SK-N-SH treated with all-trans-retinoic acid at 6 μM for 48 hours (cell line): ENCODE data around the gene ING3.

Experiments used
- ATAC-seq: fragments of 200-7000 bp; cut with Tn5 transposase; 3 replicates; pipeline ENCODE4 v1.9.1; 2020; ENCODE audit warnings: mild to moderate bottlenecking, moderate library complexity
- ARNTL ChIP-seq: fragments of 450-650 bp; formaldehyde crosslinking; IDR thresholded peaks from 2 replicates; pipeline ENCODE4 v1.5.0; 2020; ENCODE audit warnings: low read depth, mild to moderate bottlenecking, moderate library complexity, borderline replicate concordance
- BACH2 ChIP-seq: fragments of 250-450 bp; sonication (Bioruptor Pico); IDR thresholded peaks from 2 replicates; pipeline ENCODE4 v1.9.0; 2021; ENCODE audit warnings: mild to moderate bottlenecking, borderline replicate concordance
- CSDC2 ChIP-seq: fragments of 250-450 bp; sonication (Bioruptor Pico); IDR thresholded peaks from 2 replicates; pipeline ENCODE4 v1.5.0; 2020; ENCODE audit warnings: mild to moderate bottlenecking, moderate library complexity
- ESRRG ChIP-seq: fragments of 250-450 bp; sonication (Bioruptor Pico); IDR thresholded peaks from 2 replicates; pipeline ENCODE4 v1.6.1; 2021; ENCODE audit warnings: mild to moderate bottlenecking
- GLIS3 ChIP-seq: fragments of 250-450 bp; sonication (Bioruptor Pico); IDR thresholded peaks from 2 replicates; pipeline ENCODE4 v1.5.0; 2020; ENCODE audit warnings: mild to moderate bottlenecking, moderate library complexity
- ISL1 ChIP-seq: fragments of 250-450 bp; sonication (Bioruptor Pico); IDR thresholded peaks from 2 replicates; pipeline ENCODE4 v2.1.2; 2022; ENCODE audit warnings: mild to moderate bottlenecking, moderate library complexity
- OSR1 ChIP-seq: fragments of 250-450 bp; sonication (Bioruptor Pico); IDR thresholded peaks from 2 replicates; pipeline ENCODE4 v1.8.0; 2022; ENCODE audit warnings: moderate library complexity, mild to moderate bottlenecking, inconsistent platforms
- PPARA ChIP-seq: fragments of 250-450 bp; sonication (Bioruptor Pico); IDR thresholded peaks from 2 replicates; pipeline ENCODE4 v1.5.0; 2020; ENCODE audit warnings: mild to moderate bottlenecking, borderline replicate concordance
- RARB ChIP-seq: fragments of 250-450 bp; sonication (Bioruptor Pico); IDR thresholded peaks from 2 replicates; pipeline ENCODE4 v1.8.0; 2021; ENCODE audit warnings: mild to moderate bottlenecking, moderate library complexity
- SNAI2 ChIP-seq: fragments of 250-450 bp; sonication (Bioruptor Pico); IDR thresholded peaks from 2 replicates; pipeline ENCODE4 v1.5.0; 2020; ENCODE audit warnings: mild to moderate bottlenecking, moderate library complexity
- TOX ChIP-seq: fragments of 250-450 bp; sonication (Bioruptor Pico); IDR thresholded peaks from 2 replicates; pipeline ENCODE4 v1.8.0; 2021; ENCODE audit warnings: mild to moderate bottlenecking, moderate library complexity, borderline replicate concordance
- TSHZ2 ChIP-seq: fragments of 250-450 bp; sonication (Bioruptor Pico); IDR thresholded peaks from 2 replicates; pipeline ENCODE4 v1.5.0; 2020; ENCODE audit warnings: mild to moderate bottlenecking, moderate library complexity
- ZC3H10 ChIP-seq: fragments of 250-450 bp; sonication (Bioruptor Pico); IDR thresholded peaks from 2 replicates; pipeline ENCODE4 v1.5.1; 2021; ENCODE audit warnings: mild to moderate bottlenecking, moderate library complexity
- ZFP3 ChIP-seq: fragments of 250-450 bp; sonication (Bioruptor Pico); IDR thresholded peaks from 2 replicates; pipeline ENCODE4 v1.5.0; 2020; ENCODE audit warnings: mild to moderate bottlenecking, moderate library complexity
- ZNF565 ChIP-seq: fragments of 450-650 bp; formaldehyde crosslinking; conservative IDR thresholded peaks from 2 replicates; pipeline ENCODE4 v1.5.0; 2020; ENCODE audit warnings: low read depth, mild to moderate bottlenecking, moderate library complexity
- ZNF70 ChIP-seq: fragments of 450-650 bp; formaldehyde crosslinking; IDR thresholded peaks from 2 replicates; pipeline ENCODE4 v1.5.0; 2020; ENCODE audit warnings: mild to moderate bottlenecking, moderate library complexity
- ZNF8 ChIP-seq: fragments of 450-650 bp; formaldehyde crosslinking; IDR thresholded peaks from 2 replicates; pipeline ENCODE4 v1.5.0; 2020; ENCODE audit warnings: mild to moderate bottlenecking, moderate library complexity
- TF ChIP-seq, protein P1 (sequence below): fragments of 250-450 bp; sonication (Bioruptor Pico); IDR thresholded peaks from 2 replicates; pipeline ENCODE4 v1.8.0; 2021; ENCODE audit warnings: low read depth, mild to moderate bottlenecking, moderate library complexity, borderline replicate concordance
- TF ChIP-seq, protein P2 (sequence below): fragments of 250-450 bp; sonication (Bioruptor Pico); IDR thresholded peaks from 2 replicates; pipeline ENCODE4 v1.5.1; 2020; ENCODE audit warnings: low read depth, mild to moderate bottlenecking, moderate library complexity

The ING3 gene

DNA sequence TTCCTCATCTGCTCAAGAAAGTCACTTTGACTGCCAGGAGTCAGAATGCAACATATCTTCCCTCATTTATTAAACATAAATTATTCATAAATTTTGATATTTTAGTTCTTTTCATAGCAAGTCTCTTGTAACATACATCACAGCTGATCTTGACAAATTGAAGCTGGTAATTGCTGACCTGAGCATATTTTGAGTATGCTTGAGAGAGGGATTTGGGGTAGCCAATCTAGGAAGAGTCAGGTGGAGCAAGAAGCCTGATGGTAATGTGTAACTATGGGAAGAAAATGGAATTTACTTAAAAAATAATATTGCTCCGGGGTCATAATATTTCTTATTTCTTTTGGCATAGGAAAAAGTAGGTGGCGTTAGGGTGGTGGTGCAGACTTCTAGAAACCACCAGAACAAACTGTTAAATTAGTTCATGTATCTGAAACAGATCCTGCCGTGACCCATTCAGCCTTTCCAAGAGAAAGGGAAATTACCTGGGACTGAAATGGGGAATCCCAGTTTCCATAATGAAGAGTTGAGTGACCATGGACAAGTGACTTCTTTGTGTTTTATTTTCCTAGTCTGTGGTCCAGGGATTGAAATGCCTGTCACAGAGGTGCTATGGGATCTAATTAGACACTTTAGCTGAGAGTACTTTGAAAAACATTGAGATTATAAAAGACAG lies 50.8 kb downstream of the ING3 start (continued):
- TF ChIP-seq, protein P1, sequence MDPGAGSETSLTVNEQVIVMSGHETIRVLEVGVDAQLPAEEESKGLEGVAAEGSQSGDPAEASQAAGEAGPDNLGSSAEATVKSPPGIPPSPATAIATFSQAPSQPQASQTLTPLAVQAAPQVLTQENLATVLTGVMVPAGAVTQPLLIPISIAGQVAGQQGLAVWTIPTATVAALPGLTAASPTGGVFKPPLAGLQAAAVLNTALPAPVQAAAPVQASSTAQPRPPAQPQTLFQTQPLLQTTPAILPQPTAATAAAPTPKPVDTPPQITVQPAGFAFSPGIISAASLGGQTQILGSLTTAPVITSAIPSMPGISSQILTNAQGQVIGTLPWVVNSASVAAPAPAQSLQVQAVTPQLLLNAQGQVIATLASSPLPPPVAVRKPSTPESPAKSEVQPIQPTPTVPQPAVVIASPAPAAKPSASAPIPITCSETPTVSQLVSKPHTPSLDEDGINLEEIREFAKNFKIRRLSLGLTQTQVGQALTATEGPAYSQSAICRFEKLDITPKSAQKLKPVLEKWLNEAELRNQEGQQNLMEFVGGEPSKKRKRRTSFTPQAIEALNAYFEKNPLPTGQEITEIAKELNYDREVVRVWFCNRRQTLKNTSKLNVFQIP (CRISPR knock-in tag), result no peak

DNA sequence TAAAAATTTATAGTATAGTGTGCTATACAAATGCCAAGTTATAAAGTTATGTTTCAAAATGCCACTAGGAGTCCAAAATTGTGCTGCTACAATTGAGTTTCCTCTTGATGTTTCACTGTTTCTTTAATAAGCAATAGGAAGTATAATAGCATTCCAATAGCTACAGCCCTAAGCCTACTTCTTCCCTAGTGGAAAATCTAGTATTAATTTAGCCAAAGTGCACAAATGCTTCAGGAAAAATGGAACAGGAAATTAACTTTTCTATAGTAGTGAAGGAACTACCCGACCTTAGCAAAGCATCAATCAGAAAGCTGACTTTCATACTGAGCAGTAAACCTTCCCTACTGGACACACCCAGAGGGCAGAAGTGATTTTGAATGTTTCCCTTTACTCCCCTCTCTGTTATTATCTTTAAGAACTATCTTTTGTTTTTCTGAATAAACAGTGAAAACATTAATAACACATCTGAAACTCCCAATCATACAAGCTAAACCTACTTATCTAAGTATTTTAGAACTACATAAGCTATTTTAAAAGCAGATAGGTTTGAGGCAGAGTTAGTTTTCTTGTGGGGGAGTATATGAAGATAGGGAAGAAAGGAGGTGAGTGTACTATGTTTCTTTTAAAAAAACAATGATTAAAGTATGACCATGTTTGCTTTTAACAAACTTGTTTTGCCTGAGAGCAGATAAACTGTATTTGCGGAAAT lies 51.6 kb downstream of the ING3 start:
- ATAC-seq, result peak; percentile 67

GRCh38 chr7:121002757-121003200 lies 52.2 kb downstream of the ING3 start:
- peak; percentile 64 for ATAC-seq
- TF ChIP-seq, protein P2, sequence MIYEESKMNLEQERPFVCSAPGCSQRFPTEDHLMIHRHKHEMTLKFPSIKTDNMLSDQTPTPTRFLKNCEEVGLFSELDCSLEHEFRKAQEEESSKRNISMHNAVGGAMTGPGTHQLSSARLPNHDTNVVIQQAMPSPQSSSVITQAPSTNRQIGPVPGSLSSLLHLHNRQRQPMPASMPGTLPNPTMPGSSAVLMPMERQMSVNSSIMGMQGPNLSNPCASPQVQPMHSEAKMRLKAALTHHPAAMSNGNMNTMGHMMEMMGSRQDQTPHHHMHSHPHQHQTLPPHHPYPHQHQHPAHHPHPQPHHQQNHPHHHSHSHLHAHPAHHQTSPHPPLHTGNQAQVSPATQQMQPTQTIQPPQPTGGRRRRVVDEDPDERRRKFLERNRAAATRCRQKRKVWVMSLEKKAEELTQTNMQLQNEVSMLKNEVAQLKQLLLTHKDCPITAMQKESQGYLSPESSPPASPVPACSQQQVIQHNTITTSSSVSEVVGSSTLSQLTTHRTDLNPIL (CRISPR knock-in tag), result no peak
- no peak for TF ChIP-seq ZNF70 (CRISPR knock-in tag)
- TF ChIP-seq TSHZ2 (CRISPR knock-in tag), result no peak
- no peak for TF ChIP-seq RARB (CRISPR knock-in tag)
- TF ChIP-seq TOX, result no peak
- no peak for TF ChIP-seq OSR1 (CRISPR knock-in tag)
- no peak for TF ChIP-seq ZNF565 (CRISPR knock-in tag)
- TF ChIP-seq, protein P1 (CRISPR knock-in tag), result no peak
- TF ChIP-seq ZFP3 (CRISPR knock-in tag), result no peak
- TF ChIP-seq ISL1, result no peak
- TF ChIP-seq CSDC2 (CRISPR knock-in tag), result no peak
- no peak for TF ChIP-seq PPARA (CRISPR knock-in tag)
- no peak for TF ChIP-seq BACH2 (CRISPR knock-in tag)
- no peak for TF ChIP-seq SNAI2 (CRISPR knock-in tag)
- no peak for TF ChIP-seq ZC3H10 (CRISPR knock-in tag)
- no peak for TF ChIP-seq ESRRG (CRISPR knock-in tag)
- TF ChIP-seq GLIS3 (CRISPR knock-in tag), result no peak
- no peak for TF ChIP-seq ARNTL (CRISPR knock-in tag)

More for the DNA sequence above, 51.6 kb downstream of the ING3 start:
- TF ChIP-seq ZNF70 (CRISPR knock-in tag) (no peak), ZC3H10 (CRISPR knock-in tag) (no peak), ARNTL (CRISPR knock-in tag) (no peak), ESRRG (CRISPR knock-in tag) (no peak), ZNF8 (no peak), ZFP3 (CRISPR knock-in tag) (no peak), BACH2 (CRISPR knock-in tag) (no peak), OSR1 (CRISPR knock-in tag) (no peak)
- TF ChIP-seq, protein P2 (CRISPR knock-in tag), result no peak
- TF ChIP-seq, protein P1 (CRISPR knock-in tag), result no peak
